ENCODE data around the gene NID2. TPM values are rescaled to one million over a fixed set of nuclear protein-coding genes. Genes with fewer than 3 reads are reported as not detected.
A peak's percentile ranks its signal among the peaks of the same experiment; 100 is the strongest.

Gene NID2
- polyA plus RNA-seq, 1 of the 3 experiments (the other 2 are of a cell fraction), result 22.7 TPM

DNA sequence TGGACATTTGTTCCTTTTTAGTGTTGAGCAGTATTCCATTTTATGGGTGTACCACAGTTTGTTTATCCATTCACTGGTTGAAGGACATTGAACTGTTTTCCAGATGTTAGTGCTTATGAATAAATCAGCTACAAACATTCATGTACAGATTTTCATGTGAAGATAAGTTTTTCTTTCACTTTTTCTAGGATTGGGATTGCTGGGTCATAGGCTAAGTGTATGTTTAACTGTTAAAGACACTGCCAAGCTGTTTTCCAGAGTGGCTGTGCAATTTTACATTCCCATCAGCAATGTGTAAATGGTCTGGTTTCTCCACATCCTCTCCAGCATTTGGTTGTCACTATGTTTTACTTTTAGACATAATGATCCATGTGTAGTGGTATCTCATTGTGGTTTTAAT is 14.0 kb upstream of the NID2 start (continued):
- no peak for TF ChIP-seq FOXJ3 (CRISPR knock-in tag; IDR thresholded peaks at IDR 0.05)
- TF ChIP-seq, protein P1, sequence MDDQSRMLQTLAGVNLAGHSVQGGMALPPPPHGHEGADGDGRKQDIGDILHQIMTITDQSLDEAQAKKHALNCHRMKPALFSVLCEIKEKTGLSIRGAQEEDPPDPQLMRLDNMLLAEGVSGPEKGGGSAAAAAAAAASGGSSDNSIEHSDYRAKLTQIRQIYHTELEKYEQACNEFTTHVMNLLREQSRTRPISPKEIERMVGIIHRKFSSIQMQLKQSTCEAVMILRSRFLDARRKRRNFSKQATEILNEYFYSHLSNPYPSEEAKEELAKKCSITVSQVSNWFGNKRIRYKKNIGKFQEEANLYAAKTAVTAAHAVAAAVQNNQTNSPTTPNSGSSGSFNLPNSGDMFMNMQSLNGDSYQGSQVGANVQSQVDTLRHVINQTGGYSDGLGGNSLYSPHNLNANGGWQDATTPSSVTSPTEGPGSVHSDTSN (IDR thresholded peaks at IDR 0.05), result no peak
- TF ChIP-seq, protein P2, sequence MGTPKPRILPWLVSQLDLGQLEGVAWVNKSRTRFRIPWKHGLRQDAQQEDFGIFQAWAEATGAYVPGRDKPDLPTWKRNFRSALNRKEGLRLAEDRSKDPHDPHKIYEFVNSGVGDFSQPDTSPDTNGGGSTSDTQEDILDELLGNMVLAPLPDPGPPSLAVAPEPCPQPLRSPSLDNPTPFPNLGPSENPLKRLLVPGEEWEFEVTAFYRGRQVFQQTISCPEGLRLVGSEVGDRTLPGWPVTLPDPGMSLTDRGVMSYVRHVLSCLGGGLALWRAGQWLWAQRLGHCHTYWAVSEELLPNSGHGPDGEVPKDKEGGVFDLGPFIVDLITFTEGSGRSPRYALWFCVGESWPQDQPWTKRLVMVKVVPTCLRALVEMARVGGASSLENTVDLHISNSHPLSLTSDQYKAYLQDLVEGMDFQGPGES (IDR thresholded peaks at IDR 0.05; ENCODE audit: low read depth, low read length), result no peak
- TF ChIP-seq RAD21 (IDR thresholded peaks at IDR 0.05; ENCODE audit: low read length), result no peak
- no peak for TF ChIP-seq GABPA (IDR thresholded peaks at IDR 0.05; ENCODE audit: low read depth)
- no peak for TF ChIP-seq CHD2 (IDR thresholded peaks at IDR 0.05; ENCODE audit: low read length, partially characterized antibody)
- no peak for TF ChIP-seq TEAD4 (IDR thresholded peaks at IDR 0.05; ENCODE audit: borderline replicate concordance, insufficient read depth)
- TF ChIP-seq, protein P3, sequence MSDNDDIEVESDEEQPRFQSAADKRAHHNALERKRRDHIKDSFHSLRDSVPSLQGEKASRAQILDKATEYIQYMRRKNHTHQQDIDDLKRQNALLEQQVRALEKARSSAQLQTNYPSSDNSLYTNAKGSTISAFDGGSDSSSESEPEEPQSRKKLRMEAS (IDR thresholded peaks at IDR 0.05; ENCODE audit: low read depth), result no peak
- TF ChIP-seq MXI1 (IDR thresholded peaks at IDR 0.05; ENCODE audit: low read depth, low read length), result no peak
- no peak for TF ChIP-seq GATA2 (CRISPR knock-in tag; IDR thresholded peaks at IDR 0.05)
- TF ChIP-seq RXRA (IDR thresholded peaks at IDR 0.05; ENCODE audit: borderline replicate concordance, low read depth), result no peak
- no peak for TF ChIP-seq ELF1 (IDR thresholded peaks at IDR 0.05)
- no peak for TF ChIP-seq EP300 (IDR thresholded peaks at IDR 0.05; ENCODE audit: borderline replicate concordance in 1 of 2, low read depth in 1 of 2, low read length in 1 of 2)

DNA sequence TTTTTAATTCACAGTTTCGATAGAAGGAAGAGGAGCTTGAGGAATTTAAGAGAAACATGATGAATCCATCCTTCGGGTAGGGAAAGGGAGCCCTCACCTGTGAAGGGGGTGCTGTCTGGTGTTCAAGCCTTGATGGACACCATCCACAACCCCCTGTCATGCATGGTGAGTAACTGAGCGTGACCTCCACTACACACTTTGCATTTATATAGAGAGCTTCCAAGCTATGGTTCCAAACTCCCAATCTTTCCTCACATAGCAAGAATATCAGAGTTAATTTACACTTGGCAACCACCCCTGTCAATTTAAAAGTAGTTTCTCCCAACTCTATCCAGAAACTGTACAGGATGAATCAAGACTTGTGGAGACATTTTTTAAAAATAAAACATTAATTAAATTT is 13.1 kb upstream of the NID2 start:
- POLR2A ChIA-PET, result no interaction called here
- Histone ChIP-seq H3K27ac (ENCODE audit: low read depth in 2 of 2, low read length in 1 of 2) (peak overlapping the region in 1 of 2 experiments; percentile 90; a peak in 1 of 4 replicates), H3K79me2 (ENCODE audit: insufficient read depth) (no peaks in the 10 kb centered on the region), H3F3A (replicated peaks; ENCODE audit: insufficient read depth) (peaks cover 25% of the 10 kb centered on the region), H3K4me3 (ENCODE audit: low read depth in 2 of 2, low read length in 1 of 2) (no peak overlapping the region), H3K4me1 (ENCODE audit: control insufficient read depth in 1 of 2, insufficient read depth in 2 of 2, low read depth in 1 of 2, low read length in 1 of 2) (peaks cover 2 to 26% of the 10 kb centered on the region in 2 experiments; a peak in 3 of 4 replicates), H3K9ac (no peak overlapping the region), H3K9me2 (no peaks in the 10 kb centered on the region), H3K27me3 (ENCODE audit: insufficient read depth) (no peaks in the 10 kb centered on the region), H2AFZ (ENCODE audit: low read depth) (0 out of 2 replicates have a peak overlapping the region, but pooled peaks have one; percentile 18), H3K4me2 (0 out of 2 replicates have a peak overlapping the region, but pooled peaks have one; percentile 46), H3K36me3 (replicated peaks in 1 of 2; ENCODE audit: control insufficient read depth in 1 of 2, insufficient read depth in 2 of 2, low read length in 1 of 2) (no peaks in the 10 kb centered on the region), H4K20me1 (ENCODE audit: insufficient read depth) (no peaks in the 10 kb centered on the region), H3K9me3 (peaks cover 11% of the 10 kb centered on the region; the same call in 1 of the 2 replicates)
- CTCF ChIA-PET, result interaction anchor here (0.6 to 1.9 kb wide), 4 partner anchors 11 to 162 kb away, joined by 4 to 6 read pairs (median 4); partner anchors contain the start of gene NID2
- 91% methylated on average over 3 of the region's 3 CpGs for WGBS (ENCODE audit: low lambda C conversion rate)
- no peak for DNase-seq
- TF ChIP-seq TAF1 (IDR thresholded peaks at IDR 0.05; ENCODE audit: borderline replicate concordance, low read depth, low read length) (no peak), GATA2 (CRISPR knock-in tag; IDR thresholded peaks at IDR 0.05) (no peak), FOXM1 (IDR thresholded peaks at IDR 0.05; ENCODE audit: low read depth) (no peak)
- TF ChIP-seq, protein P4, sequence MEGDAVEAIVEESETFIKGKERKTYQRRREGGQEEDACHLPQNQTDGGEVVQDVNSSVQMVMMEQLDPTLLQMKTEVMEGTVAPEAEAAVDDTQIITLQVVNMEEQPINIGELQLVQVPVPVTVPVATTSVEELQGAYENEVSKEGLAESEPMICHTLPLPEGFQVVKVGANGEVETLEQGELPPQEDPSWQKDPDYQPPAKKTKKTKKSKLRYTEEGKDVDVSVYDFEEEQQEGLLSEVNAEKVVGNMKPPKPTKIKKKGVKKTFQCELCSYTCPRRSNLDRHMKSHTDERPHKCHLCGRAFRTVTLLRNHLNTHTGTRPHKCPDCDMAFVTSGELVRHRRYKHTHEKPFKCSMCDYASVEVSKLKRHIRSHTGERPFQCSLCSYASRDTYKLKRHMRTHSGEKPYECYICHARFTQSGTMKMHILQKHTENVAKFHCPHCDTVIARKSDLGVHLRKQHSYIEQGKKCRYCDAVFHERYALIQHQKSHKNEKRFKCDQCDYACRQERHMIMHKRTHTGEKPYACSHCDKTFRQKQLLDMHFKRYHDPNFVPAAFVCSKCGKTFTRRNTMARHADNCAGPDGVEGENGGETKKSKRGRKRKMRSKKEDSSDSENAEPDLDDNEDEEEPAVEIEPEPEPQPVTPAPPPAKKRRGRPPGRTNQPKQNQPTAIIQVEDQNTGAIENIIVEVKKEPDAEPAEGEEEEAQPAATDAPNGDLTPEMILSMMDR (IDR thresholded peaks at IDR 0.05), result no peak

Data from SK-N-SH (cell line).